GM20000 (cell line): Measurements from ENCODE around the gene TMUB1.

ENCODE experiments used
- DNase-seq: peaks from one replicate; pipeline ENCODE4 v3.0.0; 2012; ENCODE audit warnings: low spot score
- TF ChIP-seq, protein P1 (sequence below): IDR thresholded peaks from 2 replicates; pipeline ENCODE4 v1.5.1; 2012; ENCODE audit warnings: mild to moderate bottlenecking, control low read depth; ENCODE audit errors: extremely low read depth, missing control alignments

TMUB1 gene

GRCh38 chr7:151109094-151110048 lies 26.1 kb upstream of the TMUB1 start:
- TF ChIP-seq, protein P1, sequence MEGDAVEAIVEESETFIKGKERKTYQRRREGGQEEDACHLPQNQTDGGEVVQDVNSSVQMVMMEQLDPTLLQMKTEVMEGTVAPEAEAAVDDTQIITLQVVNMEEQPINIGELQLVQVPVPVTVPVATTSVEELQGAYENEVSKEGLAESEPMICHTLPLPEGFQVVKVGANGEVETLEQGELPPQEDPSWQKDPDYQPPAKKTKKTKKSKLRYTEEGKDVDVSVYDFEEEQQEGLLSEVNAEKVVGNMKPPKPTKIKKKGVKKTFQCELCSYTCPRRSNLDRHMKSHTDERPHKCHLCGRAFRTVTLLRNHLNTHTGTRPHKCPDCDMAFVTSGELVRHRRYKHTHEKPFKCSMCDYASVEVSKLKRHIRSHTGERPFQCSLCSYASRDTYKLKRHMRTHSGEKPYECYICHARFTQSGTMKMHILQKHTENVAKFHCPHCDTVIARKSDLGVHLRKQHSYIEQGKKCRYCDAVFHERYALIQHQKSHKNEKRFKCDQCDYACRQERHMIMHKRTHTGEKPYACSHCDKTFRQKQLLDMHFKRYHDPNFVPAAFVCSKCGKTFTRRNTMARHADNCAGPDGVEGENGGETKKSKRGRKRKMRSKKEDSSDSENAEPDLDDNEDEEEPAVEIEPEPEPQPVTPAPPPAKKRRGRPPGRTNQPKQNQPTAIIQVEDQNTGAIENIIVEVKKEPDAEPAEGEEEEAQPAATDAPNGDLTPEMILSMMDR = no peak
- no peak for DNase-seq

DNA sequence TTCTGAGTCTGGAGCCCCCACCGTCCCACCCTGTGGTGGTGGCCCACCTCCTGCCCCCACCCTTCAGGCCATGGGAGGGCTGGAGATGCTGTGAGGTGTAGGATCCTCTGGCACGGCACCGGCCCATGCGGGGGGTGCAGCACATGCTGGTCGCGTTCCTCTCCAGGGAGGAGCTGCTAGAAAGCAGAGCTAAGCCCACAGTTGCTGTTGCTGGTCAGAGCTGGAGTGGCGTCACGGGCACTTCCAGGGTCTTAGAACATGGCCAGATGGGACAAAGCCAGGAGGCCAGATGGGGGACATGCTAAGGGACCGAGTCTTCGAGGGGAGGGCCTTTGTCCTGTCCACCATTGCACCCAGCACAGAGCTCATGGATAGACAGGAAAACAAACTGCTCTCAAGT lies 24.6 kb upstream of the TMUB1 start:
- TF ChIP-seq, protein P1 = no peak
- DNase-seq = no peak

DNA sequence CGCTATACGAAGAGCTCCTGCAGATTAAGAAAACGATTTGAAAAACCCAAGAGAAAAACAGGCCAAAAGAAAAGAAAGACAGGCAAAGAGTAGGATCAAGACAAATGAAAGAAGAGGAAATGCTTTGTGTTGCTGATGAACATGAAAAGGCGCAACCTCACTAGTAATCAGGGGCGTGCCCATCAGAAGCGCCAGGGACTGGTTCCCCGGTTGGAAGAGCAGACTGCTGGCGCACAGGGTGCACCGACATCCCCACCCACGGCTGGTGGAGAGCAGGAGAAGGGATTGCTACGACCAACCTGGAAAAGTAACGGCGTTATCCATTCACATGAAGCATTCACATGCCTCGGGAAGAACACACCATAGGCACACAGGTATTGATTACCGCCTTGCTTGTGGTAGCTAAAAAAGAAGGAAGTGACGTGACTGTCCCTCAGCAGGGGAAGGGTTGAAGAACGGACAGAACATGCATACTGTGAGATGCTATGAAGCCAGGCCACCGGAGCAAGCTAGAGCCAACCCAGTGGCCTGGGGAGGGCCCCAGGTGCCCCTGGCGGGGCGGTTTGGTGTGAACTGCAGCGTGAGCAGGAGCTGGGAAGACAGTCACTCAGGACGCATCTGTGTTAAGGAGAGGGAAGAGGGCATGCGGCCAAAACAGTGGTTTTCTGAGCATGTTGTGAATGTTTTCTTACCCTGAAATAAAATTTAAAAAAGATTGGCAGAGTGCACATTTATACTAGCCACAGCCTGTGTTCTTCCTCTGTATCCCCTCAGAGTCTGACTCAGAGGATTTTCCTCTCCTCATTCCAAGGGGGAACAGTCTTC lies 21.3 kb upstream of the TMUB1 start:
- no peak for DNase-seq
- TF ChIP-seq, protein P1 = no peak

DNA sequence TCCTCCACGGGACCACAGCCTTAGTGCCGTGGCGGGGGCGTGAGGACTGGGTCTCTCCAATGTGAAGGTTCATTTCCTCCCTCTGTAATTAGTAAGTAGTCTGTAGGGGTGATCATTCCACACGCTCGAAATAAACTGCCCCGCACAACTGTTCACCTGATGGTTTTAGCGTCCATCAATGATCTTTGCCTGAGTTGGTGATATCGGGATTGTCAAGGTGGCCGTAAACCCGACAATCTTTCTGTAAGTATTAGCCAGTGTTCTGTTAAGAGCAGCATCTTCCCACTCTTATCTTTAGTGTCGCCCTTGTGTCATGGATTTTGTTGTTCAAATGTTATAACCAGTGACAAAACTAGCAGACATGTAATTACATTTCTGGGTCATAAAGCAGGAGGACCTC lies 20.7 kb upstream of the TMUB1 start:
- DNase-seq = no peak
- TF ChIP-seq, protein P1 = no peak

DNA sequence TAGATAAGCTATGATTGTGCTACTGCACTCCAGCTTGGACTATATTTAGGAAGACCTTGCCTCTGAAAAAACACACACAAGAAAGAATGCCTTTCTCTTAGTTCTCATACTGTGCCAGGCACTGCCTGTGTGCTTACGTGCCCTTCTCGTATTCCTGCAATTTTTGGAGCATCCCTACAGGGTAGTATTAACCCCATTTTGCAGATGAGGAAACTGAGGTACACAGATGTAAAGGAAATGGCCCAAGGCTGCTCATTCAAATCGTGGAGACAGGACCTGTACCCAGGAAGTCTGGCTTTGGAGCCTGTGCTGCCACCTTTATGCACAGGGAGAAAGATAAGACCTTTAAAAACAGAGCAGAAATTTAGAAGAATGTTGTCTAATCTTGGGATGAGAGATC lies 19.7 kb upstream of the TMUB1 start:
- TF ChIP-seq, protein P1 = no peak
- DNase-seq = no peak

- TF ChIP-seq, protein P1 = no peak
These were observed 18.5 kb upstream of the TMUB1 start for GRCh38 chr7:151101621-151102396.

More at GRCh38 chr7:151101621-151102396, 18.5 kb upstream of the TMUB1 start:
- no peak for DNase-seq
